ENCODE data around the gene KARS1. TPM values are rescaled to one million over a fixed set of nuclear protein-coding genes. Genes with fewer than 3 reads are reported as not detected.

The KARS1 gene
- total and polyA plus RNA-seq, 2 experiments from 2014 or later, result 117 to 130 TPM

DNA sequence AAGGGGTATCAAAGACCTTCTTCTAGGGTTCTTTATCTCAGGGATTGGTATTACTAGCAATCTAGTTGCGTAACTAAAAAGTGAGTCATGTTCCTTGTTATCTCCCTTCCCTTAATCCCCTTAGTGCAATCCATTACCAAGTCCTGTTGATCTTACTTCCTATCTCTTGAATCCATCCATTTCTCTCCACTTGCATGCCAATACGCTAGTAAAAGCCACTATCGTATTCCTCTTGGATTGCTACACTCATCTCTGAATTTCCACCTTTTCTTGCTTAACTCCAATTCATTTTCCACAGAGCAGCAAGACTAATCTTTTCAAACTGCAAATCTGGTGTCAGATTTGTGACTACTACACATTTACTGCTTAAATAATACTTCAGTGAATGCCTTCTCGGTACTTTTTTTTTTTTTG lies 22.5 kb downstream of the KARS1 start:
- no peak for TF ChIP-seq EZH2 (IDR thresholded peaks at IDR 0.05; ENCODE audit: insufficient read depth, poor library complexity, severe bottlenecking)
- Histone ChIP-seq H3K27me3 (replicated peaks; ENCODE audit: insufficient read depth) (no peaks in the 10 kb centered on the region), H3K79me2 (ENCODE audit: insufficient read depth) (peaks cover 22% of the 10 kb centered on the region), H3K4me3 (no peak overlapping the region), H3K9me2 (ENCODE audit: insufficient read depth) (no peaks in the 10 kb centered on the region), H3K27ac (peak overlapping the region; percentile 12; the same call in 1 of the 2 replicates), H3K4me1 (ENCODE audit: insufficient read depth) (peaks cover 18% of the 10 kb centered on the region), H4K20me1 (ENCODE audit: insufficient read depth) (no peaks in the 10 kb centered on the region), H2AFZ (no peak overlapping the region), H3F3A (ENCODE audit: insufficient read depth) (peaks cover 56% of the 10 kb centered on the region), H3K9ac (no peak overlapping the region), H3K36me3 (ENCODE audit: low read depth) (peaks cover 27% of the 10 kb centered on the region), H3K9me3 (ENCODE audit: low read depth) (no peaks in the 10 kb centered on the region), H3K4me2 (ENCODE audit: unreplicated experiment) (no peak overlapping the region)
- WGBS, 2 experiments (ENCODE audit: low coverage in 1 of 2, low lambda C conversion rate in 2 of 2, missing lambda C conversion rate in 2 of 2), result 68 to 72% methylated on average over 4 of the region's 4 CpGs
- in situ Hi-C loops (cut with MboI), result loop anchor here (25.0 kb wide), 1 partner anchor 413 kb away; the partner anchor contains the start of genes CTRB1 and CTRB2
- DNase-seq, result peak; percentile 35

DNA sequence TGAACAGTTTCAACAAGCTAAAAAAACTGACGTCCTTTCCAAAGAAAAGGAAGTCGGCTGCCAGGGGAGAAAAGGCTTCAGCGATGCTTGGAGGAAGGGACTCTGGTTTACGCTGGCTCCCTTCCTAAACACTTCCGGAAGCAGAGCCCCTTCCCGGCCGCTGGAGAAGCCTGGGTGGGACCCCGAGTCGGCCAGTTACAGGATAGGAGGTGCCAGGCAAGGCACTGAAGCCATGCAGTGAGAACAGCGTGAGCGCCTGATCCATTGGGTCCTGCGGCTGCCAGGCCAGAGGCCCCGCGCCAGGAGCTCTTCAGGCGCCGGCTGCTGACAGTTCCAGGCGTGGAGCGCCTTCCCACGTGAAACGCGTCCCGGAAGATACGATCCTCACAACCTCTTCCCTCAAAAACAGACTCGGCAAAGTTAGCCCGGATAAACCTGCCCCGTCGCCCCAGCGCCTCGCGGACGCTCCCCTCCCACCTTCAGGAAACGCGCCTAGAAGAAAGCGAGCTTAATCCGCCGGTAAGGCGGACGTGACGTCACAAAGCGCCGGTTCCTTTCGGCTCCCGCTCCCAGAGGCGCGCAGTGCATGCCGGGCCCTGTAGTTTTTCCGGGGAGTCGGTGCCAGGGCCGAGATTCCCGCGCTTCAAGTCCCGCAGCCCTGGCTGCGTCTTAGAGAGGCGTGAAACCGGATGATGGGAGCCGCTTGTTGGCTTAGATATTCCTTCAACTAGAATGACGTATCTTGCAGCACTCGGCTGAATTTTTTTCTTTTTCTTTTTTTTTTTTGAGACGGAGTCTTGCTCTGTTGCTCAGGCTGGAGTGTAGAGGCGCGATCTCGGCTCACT lies 24.5 kb downstream of the KARS1 start, which contains the start of gene ADAT1:
ADAT1 (minus strand) TSS at position 521 of the 845 bp plus-strand sequence. CDS start 2,482 bp downstream, outside the sequence.
- 1% methylated on average over 62 of the region's 62 CpGs for WGBS, 2 experiments (ENCODE audit: low coverage in 1 of 2, low lambda C conversion rate in 2 of 2, missing lambda C conversion rate in 2 of 2)
- TF ChIP-seq EZH2phosphoT487 (IDR thresholded peaks at IDR 0.05; ENCODE audit: insufficient read depth, low read depth), result no peak
- TF ChIP-seq EZH2 (IDR thresholded peaks at IDR 0.05; ENCODE audit: insufficient read depth, poor library complexity, severe bottlenecking), result no peak
- H3K27ac ChIP-seq, result peak within 1 kb of the TSS; percentile 70
- peak within 1 kb of the TSS; percentile 79 for H2AFZ ChIP-seq
- H3K36me3 ChIP-seq (ENCODE audit: low read depth), result peaks cover 12% of the 10 kb centered on the region
- in situ Hi-C loops (cut with MboI), result loop anchor here (25.0 kb wide), 1 partner anchor 411 kb away; the partner anchor contains the start of genes CTRB1 and CTRB2
- no peaks in the 10 kb centered on the region for H3K27me3 ChIP-seq (replicated peaks; ENCODE audit: insufficient read depth)
- peak; percentile 100 for DNase-seq
- H3K9me2 ChIP-seq (ENCODE audit: insufficient read depth), result no peaks in the 10 kb centered on the region
- H3K4me3 ChIP-seq, result peak within 1 kb of the TSS; percentile 90
- no peaks in the 10 kb centered on the region for H4K20me1 ChIP-seq (ENCODE audit: insufficient read depth)
- peak within 1 kb of the TSS; percentile 81 for H3K4me2 ChIP-seq (ENCODE audit: unreplicated experiment)
- H3K9ac ChIP-seq, result peak within 1 kb of the TSS; percentile 82
- H3F3A ChIP-seq (ENCODE audit: insufficient read depth), result peaks cover 49% of the 10 kb centered on the region
- peaks cover 18% of the 10 kb centered on the region for H3K4me1 ChIP-seq (ENCODE audit: insufficient read depth)
- H3K9me3 ChIP-seq (ENCODE audit: low read depth), result no peaks in the 10 kb centered on the region
- H3K79me2 ChIP-seq (ENCODE audit: insufficient read depth), result peaks cover 22% of the 10 kb centered on the region

DNA sequence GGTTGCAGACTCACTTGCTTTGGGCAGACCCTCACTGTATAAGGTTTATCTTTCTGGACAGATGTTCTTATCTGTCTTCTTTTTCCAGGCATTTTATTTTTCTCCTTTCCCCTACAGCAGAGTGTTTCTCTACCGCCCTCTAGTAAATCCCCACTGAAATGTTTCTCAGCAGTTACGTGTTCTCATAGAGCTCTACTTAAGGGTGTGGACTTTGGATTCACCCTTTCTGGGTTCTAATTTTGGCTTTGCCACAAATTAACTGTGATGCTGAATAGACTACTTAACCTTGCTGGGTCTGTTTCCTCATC lies 26.3 kb downstream of the KARS1 start:
- in situ Hi-C loops (cut with MboI), result loop anchor here (25.0 kb wide), 1 partner anchor 409 kb away; the partner anchor contains the start of genes CTRB1 and CTRB2
- Histone ChIP-seq H3K9ac (peak overlapping the region; percentile 82), H3K27ac (no peak overlapping the region), H3K9me3 (ENCODE audit: low read depth) (no peaks in the 10 kb centered on the region), H3K4me1 (ENCODE audit: insufficient read depth) (peaks cover 18% of the 10 kb centered on the region), H3K27me3 (replicated peaks; ENCODE audit: insufficient read depth) (no peaks in the 10 kb centered on the region), H3K36me3 (ENCODE audit: low read depth) (peaks cover 18% of the 10 kb centered on the region; the same call in 1 of the 2 replicates), H3K4me2 (ENCODE audit: unreplicated experiment) (peak overlapping the region; percentile 81), H3K79me2 (ENCODE audit: insufficient read depth) (peaks cover 22% of the 10 kb centered on the region), H3F3A (ENCODE audit: insufficient read depth) (peaks cover 31% of the 10 kb centered on the region), H3K4me3 (peak overlapping the region; percentile 90), H4K20me1 (ENCODE audit: insufficient read depth) (no peaks in the 10 kb centered on the region), H2AFZ (no peak overlapping the region), H3K9me2 (ENCODE audit: insufficient read depth) (no peaks in the 10 kb centered on the region)
- DNase-seq, result peak; percentile 72
- no peak for TF ChIP-seq EZH2phosphoT487 (IDR thresholded peaks at IDR 0.05; ENCODE audit: insufficient read depth, low read depth)
- no peak for TF ChIP-seq EZH2 (IDR thresholded peaks at IDR 0.05; ENCODE audit: insufficient read depth, poor library complexity, severe bottlenecking)
- WGBS, 2 experiments (ENCODE audit: low coverage in 1 of 2, low lambda C conversion rate in 2 of 2, missing lambda C conversion rate in 2 of 2), result 13 to 17% methylated on average over 2 of the region's 2 CpGs

DNA sequence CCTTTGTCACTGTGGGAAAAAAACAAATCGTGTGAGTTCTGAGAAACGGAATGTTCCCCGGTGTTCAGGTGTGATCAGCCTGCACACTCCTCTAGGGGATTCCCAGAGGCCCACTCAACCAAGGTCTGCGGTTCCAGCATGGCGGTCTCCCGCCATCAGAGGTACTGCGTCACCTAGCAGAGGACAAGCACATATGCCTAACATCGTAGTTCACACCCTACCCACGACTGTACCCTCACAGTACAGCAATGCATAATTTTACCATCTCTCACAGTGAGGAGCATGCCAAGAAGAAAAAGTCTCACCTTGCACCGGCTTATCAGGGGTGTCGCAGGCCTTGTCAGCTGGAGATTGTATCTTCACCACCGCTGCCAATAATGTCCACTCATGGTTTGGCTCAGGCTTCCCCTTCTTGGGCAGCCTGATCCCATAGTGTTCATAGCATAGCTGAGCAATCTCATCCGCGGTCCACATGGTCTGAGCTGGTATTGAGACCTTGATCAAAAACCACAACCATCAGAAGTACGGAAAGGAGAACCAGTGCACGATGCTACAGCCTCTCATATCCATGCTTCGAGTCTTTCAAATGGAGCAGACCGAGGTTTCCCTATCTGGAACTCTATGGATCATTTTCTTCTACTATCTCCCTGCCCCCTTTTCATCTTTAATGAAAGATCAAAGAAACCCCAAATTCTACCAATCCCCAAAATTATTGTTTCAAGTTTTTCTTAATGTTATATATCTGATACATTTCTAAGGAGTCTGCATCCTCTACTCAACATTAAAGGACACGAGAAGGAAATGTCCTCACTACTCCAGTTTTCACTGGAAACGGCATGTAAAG lies 26.9 kb downstream of the KARS1 start:
- H3K9ac ChIP-seq, result peak overlapping the region; percentile 82
- TF ChIP-seq EZH2phosphoT487 (IDR thresholded peaks at IDR 0.05; ENCODE audit: insufficient read depth, low read depth) (no peak), EZH2 (IDR thresholded peaks at IDR 0.05; ENCODE audit: insufficient read depth, poor library complexity, severe bottlenecking) (no peak)
- no peak for DNase-seq
- H3K4me1 ChIP-seq (ENCODE audit: insufficient read depth), result peaks cover 18% of the 10 kb centered on the region
- H3K9me3 ChIP-seq (ENCODE audit: low read depth), result no peaks in the 10 kb centered on the region
- peaks cover 25% of the 10 kb centered on the region for H3F3A ChIP-seq (ENCODE audit: insufficient read depth)
- 94% methylated on average over 20 of the region's 20 CpGs for WGBS, 2 experiments (ENCODE audit: low coverage in 1 of 2, low lambda C conversion rate in 2 of 2, missing lambda C conversion rate in 2 of 2)
- H2AFZ ChIP-seq, result no peak overlapping the region
- peaks cover 22% of the 10 kb centered on the region for H3K79me2 ChIP-seq (ENCODE audit: insufficient read depth)
- no peaks in the 10 kb centered on the region for H4K20me1 ChIP-seq (ENCODE audit: insufficient read depth)
- peak overlapping the region; percentile 90; the same call in 1 of the 2 replicates for H3K4me3 ChIP-seq
- H3K27ac ChIP-seq, result no peak overlapping the region
- no peaks in the 10 kb centered on the region for H3K9me2 ChIP-seq (ENCODE audit: insufficient read depth)
- peak overlapping the region; percentile 81 for H3K4me2 ChIP-seq (ENCODE audit: unreplicated experiment)
- peaks cover 20% of the 10 kb centered on the region; the same call in 1 of the 2 replicates for H3K36me3 ChIP-seq (ENCODE audit: low read depth)
- in situ Hi-C loops (cut with MboI), result loop anchor here (25.0 kb wide), 1 partner anchor 408 kb away; the partner anchor contains the start of genes CTRB1 and CTRB2
- H3K27me3 ChIP-seq (replicated peaks; ENCODE audit: insufficient read depth), result no peaks in the 10 kb centered on the region

Data from GM23248 (cell line).